SK-N-SH (cell line): Measurements from ENCODE around the gene RASA3. TPM values are rescaled to one million over a fixed set of nuclear protein-coding genes. Genes with fewer than 3 reads are reported as not detected.

Experiments used
- CTCF ChIA-PET: fragments of 300-600, 350-600 bp; formaldehyde crosslinking; extraction: SDS; loops from one replicate; lab custom pipeline; 2021; lab: Yijun Ruan, JAX
- POLR2A ChIA-PET: fragments of 350-600 bp; sonication (Branson Sonifier 250); formaldehyde crosslinking; extraction: SDS; loops from one replicate; lab custom pipeline; 2020; ENCODE audit warnings: antibody characterized with exemption, inconsistent platforms; lab: Yijun Ruan, JAX
- DNase-seq: peaks from one replicate; pipeline ENCODE4 v3.0.0; 2012
- H2AFZ ChIP-seq: fragments of 200-600 bp; sonication (generic); 2 replicates; pipeline ENCODE4 v1.8.1; 2016; ENCODE audit warnings: antibody characterized with exemption, mild to moderate bottlenecking, low read depth
- H3F3A ChIP-seq: fragments of 200-600 bp; sonication (generic); replicated peaks from 2 replicates; pipeline ENCODE3; 2016; ENCODE audit warnings: antibody characterized with exemption, mild to moderate bottlenecking; ENCODE audit not compliant: insufficient read depth
- H3K27ac ChIP-seq, 2 experiments: fragments of 200-500 bp in 1 of 2; fragments of 200-600 bp in 1 of 2; sonication (Bioruptor generic) in 1 of 2; sonication (generic), shearing (Covaris generic) in 1 of 2; 2 replicates each; pipeline versions ENCODE4 v1.5.1 to v1.6.1; 2014 to 2016; ENCODE audit warnings: low read depth in 2 of 2, inconsistent platforms in 1 of 2, low read length in 1 of 2, mild to moderate bottlenecking in 1 of 2, mixed read lengths in 1 of 2
- H3K27me3 ChIP-seq: fragments of 200-600 bp; sonication (generic), shearing (Covaris generic); 2 replicates; pipeline ENCODE4 v1.6.1; 2016; ENCODE audit warnings: mixed run types; ENCODE audit not compliant: insufficient read depth
- H3K36me3 ChIP-seq, 2 experiments: fragments of 200-500 bp in 1 of 2; fragments of 200-600 bp in 1 of 2; sonication (Bioruptor generic) in 1 of 2; sonication (generic) in 1 of 2; replicated peaks in 1 of 2; 2 replicates each; pipeline versions ENCODE3 to v1.5.1; 2014 to 2016; ENCODE audit warnings: low read length in 1 of 2, mild to moderate bottlenecking in 1 of 2; ENCODE audit not compliant: insufficient read depth in 2 of 2, control insufficient read depth in 1 of 2
- H3K4me1 ChIP-seq, 2 experiments: fragments of 200-500 bp in 1 of 2; fragments of 200-600 bp in 1 of 2; sonication (Bioruptor generic) in 1 of 2; sonication (generic), shearing (Covaris generic) in 1 of 2; 2 replicates each; pipeline versions ENCODE4 v1.5.1 to v1.6.1; 2014 to 2016; ENCODE audit warnings: low read depth in 1 of 2, low read length in 1 of 2, mixed run types in 1 of 2; ENCODE audit not compliant: insufficient read depth in 2 of 2, control insufficient read depth in 1 of 2
- H3K4me2 ChIP-seq: fragments of 200-600 bp; sonication (generic), shearing (Covaris generic); 2 replicates; pipeline ENCODE4 v1.6.1; 2017; ENCODE audit warnings: mixed run types
- H3K4me3 ChIP-seq, 2 experiments: fragments of 200-500 bp in 1 of 2; fragments of 200-600 bp in 1 of 2; sonication (Bioruptor generic) in 1 of 2; sonication (generic), shearing (Covaris generic) in 1 of 2; 2 replicates each; pipeline versions ENCODE4 v1.5.1 to v1.8.1; 2014 to 2016; ENCODE audit warnings: low read depth in 2 of 2, inconsistent platforms in 1 of 2, low read length in 1 of 2, mild to moderate bottlenecking in 1 of 2, mixed read lengths in 1 of 2, moderate library complexity in 1 of 2
- H3K79me2 ChIP-seq: fragments of 200-600 bp; sonication (generic); 2 replicates; pipeline ENCODE4 v1.8.1; 2017; ENCODE audit warnings: mild to moderate bottlenecking; ENCODE audit not compliant: insufficient read depth
- H3K9ac ChIP-seq: fragments of 200-600 bp; sonication (generic); 2 replicates; pipeline ENCODE4 v1.6.1; 2017; ENCODE audit warnings: mixed run types
- H3K9me2 ChIP-seq: fragments of 200-600 bp; sonication (generic); 2 replicates; pipeline ENCODE4 v1.6.1; 2017; ENCODE audit warnings: mixed run types
- H3K9me3 ChIP-seq: fragments of 200-600 bp; sonication (generic); 2 replicates; pipeline ENCODE4 v1.6.1; 2017; ENCODE audit warnings: mixed run types, mild to moderate bottlenecking, moderate library complexity
- H4K20me1 ChIP-seq: fragments of 200-600 bp; sonication (generic); 2 replicates; pipeline ENCODE4 v1.6.1; 2017; ENCODE audit warnings: mild to moderate bottlenecking, mixed run types; ENCODE audit not compliant: insufficient read depth
- EP300 ChIP-seq, 2 experiments: IDR thresholded peaks; 2 replicates each; pipeline versions ENCODE4 v1.4.0 to v1.6.1; 2012; ENCODE audit warnings: borderline replicate concordance in 1 of 2, low read depth in 1 of 2, low read length in 1 of 2
- GABPA ChIP-seq: IDR thresholded peaks from 2 replicates; pipeline ENCODE4 v1.4.0; 2012; ENCODE audit warnings: low read depth, mild to moderate bottlenecking
- GATA2 ChIP-seq: sonication (generic); formaldehyde crosslinking; IDR thresholded peaks from 2 replicates; pipeline ENCODE4 v1.5.0; 2020; ENCODE audit warnings: mild to moderate bottlenecking, missing genetic modification reagents
- JUND ChIP-seq: IDR thresholded peaks from 2 replicates; pipeline ENCODE4 v1.4.0; 2012
- MAX ChIP-seq: IDR thresholded peaks from 2 replicates; pipeline ENCODE4 v1.4.0; 2012; ENCODE audit warnings: low read depth
- MXI1 ChIP-seq: IDR thresholded peaks from 2 replicates; pipeline ENCODE4 v1.6.1; 2012; ENCODE audit warnings: mild to moderate bottlenecking, low read depth, low read length, improper control_type of control experiment
- NFIC ChIP-seq: IDR thresholded peaks from 2 replicates; pipeline ENCODE4 v1.4.0; 2012; ENCODE audit warnings: borderline replicate concordance
- RAD21 ChIP-seq: IDR thresholded peaks from 2 replicates; pipeline ENCODE4 v1.6.1; 2012; ENCODE audit warnings: mild to moderate bottlenecking, low read length
- REST ChIP-seq: IDR thresholded peaks from 2 replicates; pipeline ENCODE4 v1.6.1; 2012; ENCODE audit warnings: mild to moderate bottlenecking, low read depth, low read length, moderate library complexity
- RXRA ChIP-seq: IDR thresholded peaks from 2 replicates; pipeline ENCODE4 v1.4.0; 2012; ENCODE audit warnings: low read depth, mild to moderate bottlenecking, borderline replicate concordance
- TEAD4 ChIP-seq: IDR thresholded peaks from 2 replicates; pipeline ENCODE4 v1.4.0; 2012; ENCODE audit warnings: mild to moderate bottlenecking, borderline replicate concordance; ENCODE audit not compliant: insufficient read depth
- YY1 ChIP-seq: IDR thresholded peaks from 2 replicates; pipeline ENCODE4 v1.4.0; 2012; ENCODE audit warnings: low read depth, mild to moderate bottlenecking
- WGBS: methylation state at CpG from one replicate; pipeline ENCODE4 v1.1.6; 2017; ENCODE audit warnings: low lambda C conversion rate; 5-methylcytosine and 5-hydroxymethylcytosine counted together
- polyA plus RNA-seq, 3 experiments: library from polyadenylated mRNA; depleted of rRNA; stranded (reverse); fragments of >200 nt; gene quantifications; 2 replicates each; pipeline ENCODE4 v1.2.3, GENCODE V29; 2012

Gene RASA3
- polyA plus RNA-seq, 1 of the 3 experiments (the other 2 are of a cell fraction) = 25.1 TPM

GRCh38 chr13:114004420-114005205, 127.8 kb downstream of the RASA3 start:
- Histone ChIP-seq H3K9ac (no peak overlapping the region), H3F3A (no peaks in the 10 kb centered on the region), H3K9me3 (no peaks in the 10 kb centered on the region), H3K79me2 (no peaks in the 10 kb centered on the region), H3K4me1 (no peaks in the 10 kb centered on the region; a peak in 1 of 4 replicates), H3K27me3 (no peaks in the 10 kb centered on the region), H3K36me3 (peaks cover 11 to 29% of the 10 kb centered on the region in 2 experiments), H3K4me3 (no peak overlapping the region), H3K4me2 (no peak overlapping the region), H2AFZ (no peak overlapping the region), H3K27ac (no peak overlapping the region), H4K20me1 (no peaks in the 10 kb centered on the region), H3K9me2 (no peaks in the 10 kb centered on the region)
- ChIA-PET CTCF (no interaction called here), POLR2A (no interaction called here)
- TF ChIP-seq REST (no peak), YY1 (no peak), MAX (no peak)
- WGBS = 91% methylated on average over 41 of the region's 41 CpGs
- DNase-seq = no peak

- ChIA-PET POLR2A (interaction anchor here (0.6 kb wide), 1 partner anchor 159 kb away, joined by 3 read pairs; no protein-coding TSS in a partner anchor), CTCF (no interaction called here)
- H3K4me2 ChIP-seq = no peak overlapping the region
- 91% methylated on average over 11 of the region's 24 CpGs for WGBS
- no peaks in the 10 kb centered on the region for H3K9me2 ChIP-seq
- H3F3A ChIP-seq = no peaks in the 10 kb centered on the region
- no peaks in the 10 kb centered on the region for H3K27me3 ChIP-seq
- no peak overlapping the region for H2AFZ ChIP-seq
- H3K9me3 ChIP-seq = no peaks in the 10 kb centered on the region
- H3K4me3 ChIP-seq = no peak overlapping the region
- no peak overlapping the region for H3K27ac ChIP-seq
- H3K79me2 ChIP-seq = no peaks in the 10 kb centered on the region
- H4K20me1 ChIP-seq = no peaks in the 10 kb centered on the region
- H3K36me3 ChIP-seq = peaks cover 3 to 29% of the 10 kb centered on the region in 2 experiments
- no peak for DNase-seq
- peaks cover 0 to 7% of the 10 kb centered on the region in 2 experiments; a peak in 1 of 4 replicates for H3K4me1 ChIP-seq
- no peak for TF ChIP-seq GABPA
- no peak for TF ChIP-seq MXI1
- TF ChIP-seq JUND = no peak
- no peak for TF ChIP-seq YY1
- TF ChIP-seq RAD21 = no peak
- TF ChIP-seq GATA2 (CRISPR knock-in tag) = no peak
- TF ChIP-seq NFIC = no peak
- no peak for TF ChIP-seq RXRA
- TF ChIP-seq TEAD4 = no peak
- no peak for TF ChIP-seq EP300 (IDR thresholded peaks at IDR 0.05; ENCODE audit: borderline replicate concordance in 1 of 2, low read depth in 1 of 2, low read length in 1 of 2)
- TF ChIP-seq, all 33 proteins: peak for 0
- no peak overlapping the region for H3K9ac ChIP-seq
Measured at GRCh38 chr13:114002771-114003321, 129.6 kb downstream of the RASA3 start.
